H7 (cell line): ENCODE data around the gene NFIA. TPM values are rescaled to one million over a fixed set of nuclear protein-coding genes. Genes with fewer than 3 reads are reported as not detected.

Experiments
- DNase-seq: peaks from one replicate; pipeline ENCODE4 v3.0.0; 2012
- H3K27me3 ChIP-seq: 2 replicates; pipeline ENCODE4 v1.6.0; 2011; ENCODE audit warnings: mild to moderate bottlenecking, low read length; ENCODE audit not compliant: control insufficient read depth, insufficient read depth
- H3K36me3 ChIP-seq: replicated peaks from 2 replicates; pipeline ENCODE4 v1.5.1; 2011; ENCODE audit warnings: low read length; ENCODE audit not compliant: control insufficient read depth, insufficient read depth
- H3K4me3 ChIP-seq: 2 replicates; pipeline ENCODE4 v1.5.1; 2011; ENCODE audit warnings: low read depth, mild to moderate bottlenecking, control low read depth, low read length, moderate library complexity; ENCODE audit not compliant: insufficient read depth
- total RNA-seq: library from RNA; depleted of rRNA; stranded (reverse); fragments of >200 nt; shearing (Covaris generic); gene quantifications from 2 replicates; pipeline ENCODE4 v1.2.3, GENCODE V29; 2014

NFIA gene
- total RNA-seq, 1 experiment from 2014 or later = 11.3 TPM

GRCh38 chr1:61310538-61310937 lies 228.2 kb downstream of the NFIA start:
- DNase-seq = no peak
- Histone ChIP-seq H3K27me3 (no peaks in the 10 kb centered on the region), H3K4me3 (no peak overlapping the region), H3K36me3 (no peaks in the 10 kb centered on the region)

DNA sequence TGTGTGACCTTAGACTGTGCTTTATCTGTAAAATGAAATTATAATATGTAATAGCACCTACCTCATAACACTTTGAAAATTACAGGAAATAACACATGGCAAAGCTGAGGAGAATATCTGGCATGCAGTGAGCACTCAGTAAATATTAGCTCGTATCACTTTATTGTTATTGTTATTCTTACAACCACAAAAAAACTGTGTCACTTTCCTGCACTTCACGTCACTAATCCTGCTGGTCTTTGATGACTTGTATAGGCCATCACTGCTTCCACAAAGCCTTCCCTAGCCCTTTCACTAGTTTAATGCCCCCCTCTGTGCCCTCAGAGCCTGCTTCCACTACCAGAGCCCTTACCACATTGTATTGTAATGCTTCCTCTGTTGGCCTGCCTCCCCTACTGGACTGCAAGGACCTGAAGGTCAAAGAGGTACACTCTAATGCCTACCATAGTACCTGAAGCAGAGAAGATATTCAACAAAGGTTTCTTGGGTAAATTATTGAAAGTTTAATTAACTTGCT lies 231.6 kb downstream of the NFIA start:
- H3K27me3 ChIP-seq = no peaks in the 10 kb centered on the region
- H3K36me3 ChIP-seq = no peaks in the 10 kb centered on the region
- no peak for DNase-seq
- H3K4me3 ChIP-seq = no peak overlapping the region

DNA sequence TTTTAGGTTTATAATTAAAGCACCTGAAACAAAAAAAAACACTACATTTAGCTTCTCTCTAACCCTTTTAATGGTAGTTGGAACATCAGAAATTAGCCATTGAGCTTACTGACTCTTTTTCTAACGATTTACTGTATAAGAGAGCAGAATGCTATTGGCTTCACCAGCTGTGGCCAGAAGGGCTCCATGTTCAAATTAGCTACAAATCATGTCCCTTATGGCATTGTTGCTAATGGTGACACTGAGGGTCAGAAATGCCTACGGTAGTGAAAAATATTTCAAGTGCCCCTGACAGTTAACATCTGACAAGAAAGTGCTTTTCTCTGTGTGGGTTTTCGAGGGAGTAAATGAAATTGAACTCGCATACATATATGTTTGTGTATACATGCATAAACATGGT lies 232.7 kb downstream of the NFIA start:
- H3K4me3 ChIP-seq = no peak overlapping the region
- H3K27me3 ChIP-seq = no peaks in the 10 kb centered on the region
- H3K36me3 ChIP-seq = no peaks in the 10 kb centered on the region
- DNase-seq = no peak

DNA sequence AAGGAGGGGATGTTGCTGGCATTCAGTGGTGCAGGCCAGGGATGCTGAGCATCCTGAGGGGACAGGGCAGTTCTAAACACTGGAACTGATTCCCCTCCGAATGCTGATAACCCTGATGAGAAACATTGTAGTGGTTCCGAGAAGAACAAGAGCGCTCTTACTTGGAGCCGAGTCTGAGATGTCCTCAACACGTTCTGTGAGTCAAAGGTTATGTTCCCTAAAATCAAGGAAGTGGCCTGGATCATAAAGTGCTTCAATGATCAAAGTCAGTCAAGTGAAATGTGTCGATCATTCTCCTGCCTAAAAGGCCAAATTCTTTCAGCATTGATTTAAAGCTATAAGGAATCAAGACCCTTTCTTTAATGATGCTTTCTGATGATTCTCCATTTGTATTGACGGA lies 234.1 kb downstream of the NFIA start:
- Histone ChIP-seq H3K27me3 (no peaks in the 10 kb centered on the region), H3K36me3 (no peaks in the 10 kb centered on the region), H3K4me3 (no peak overlapping the region)
- DNase-seq = no peak

GRCh38 chr1:61318319-61319125 lies 236.2 kb downstream of the NFIA start:
- no peak for DNase-seq
- Histone ChIP-seq H3K4me3 (no peak overlapping the region), H3K36me3 (no peaks in the 10 kb centered on the region), H3K27me3 (no peaks in the 10 kb centered on the region)

- H3K36me3 ChIP-seq = no peaks in the 10 kb centered on the region
- no peak overlapping the region for H3K4me3 ChIP-seq
- H3K27me3 ChIP-seq = no peaks in the 10 kb centered on the region
Observed at GRCh38 chr1:61320575-61320974, 238.2 kb downstream of the NFIA start.

DNA sequence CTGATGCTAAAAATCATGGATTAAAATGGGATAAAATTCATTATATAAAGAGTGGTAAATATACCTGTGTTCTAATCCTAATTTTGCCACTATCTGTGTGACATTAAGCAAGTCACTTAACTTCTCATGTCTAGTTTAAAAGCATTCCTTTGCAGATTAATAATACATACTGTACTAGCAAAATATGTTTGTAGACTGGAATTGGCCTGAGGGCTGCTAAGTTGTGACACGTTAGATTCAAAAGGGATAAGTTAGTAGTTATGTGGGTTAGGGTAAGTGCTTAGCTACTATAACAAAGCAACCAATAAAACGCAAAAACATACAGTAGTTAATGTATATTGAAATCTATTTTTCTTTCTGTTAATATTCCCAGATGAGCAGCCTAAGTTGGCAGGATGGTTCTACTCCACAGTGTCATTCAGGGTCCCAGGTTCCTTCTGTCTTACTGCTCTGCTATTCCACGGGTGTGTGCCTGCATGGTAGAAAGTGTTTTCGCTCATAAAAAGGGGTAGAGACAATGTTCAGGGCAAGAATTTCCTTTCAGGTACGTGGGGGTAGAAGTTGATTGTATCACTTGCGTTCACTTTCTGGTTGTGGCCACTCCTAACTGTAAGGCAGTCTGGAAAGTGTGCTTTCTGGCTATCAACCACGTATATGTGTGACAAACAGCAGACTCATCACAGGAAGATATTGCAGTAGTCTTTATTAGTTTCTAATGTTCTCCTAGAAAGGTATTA lies 239.8 kb downstream of the NFIA start:
- no peak for DNase-seq
- Histone ChIP-seq H3K36me3 (no peaks in the 10 kb centered on the region), H3K4me3 (no peak overlapping the region), H3K27me3 (no peaks in the 10 kb centered on the region)

More at GRCh38 chr1:61320575-61320974, 238.2 kb downstream of the NFIA start:
- no peak for DNase-seq

DNA sequence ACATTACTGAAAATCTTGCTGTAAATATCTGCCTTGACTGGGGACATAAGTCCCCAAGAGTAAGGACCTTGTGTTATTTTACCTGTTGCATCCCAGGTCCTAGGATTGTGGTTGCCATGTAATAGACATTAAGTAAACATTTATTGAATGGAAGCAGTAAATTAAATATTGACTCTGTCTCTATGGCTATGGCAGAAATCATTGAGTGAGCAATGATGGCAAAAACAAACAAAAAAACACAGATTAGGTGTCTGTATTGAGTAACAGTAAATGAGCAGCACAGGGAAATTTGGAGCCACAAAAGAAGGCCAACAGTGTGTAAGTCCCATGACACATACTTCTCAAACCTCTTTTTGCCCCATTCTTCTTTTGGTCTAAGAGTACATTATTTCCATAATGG lies 240.4 kb downstream of the NFIA start:
- Histone ChIP-seq H3K4me3 (no peak overlapping the region), H3K36me3 (no peaks in the 10 kb centered on the region), H3K27me3 (no peaks in the 10 kb centered on the region)
- no peak for DNase-seq

DNA sequence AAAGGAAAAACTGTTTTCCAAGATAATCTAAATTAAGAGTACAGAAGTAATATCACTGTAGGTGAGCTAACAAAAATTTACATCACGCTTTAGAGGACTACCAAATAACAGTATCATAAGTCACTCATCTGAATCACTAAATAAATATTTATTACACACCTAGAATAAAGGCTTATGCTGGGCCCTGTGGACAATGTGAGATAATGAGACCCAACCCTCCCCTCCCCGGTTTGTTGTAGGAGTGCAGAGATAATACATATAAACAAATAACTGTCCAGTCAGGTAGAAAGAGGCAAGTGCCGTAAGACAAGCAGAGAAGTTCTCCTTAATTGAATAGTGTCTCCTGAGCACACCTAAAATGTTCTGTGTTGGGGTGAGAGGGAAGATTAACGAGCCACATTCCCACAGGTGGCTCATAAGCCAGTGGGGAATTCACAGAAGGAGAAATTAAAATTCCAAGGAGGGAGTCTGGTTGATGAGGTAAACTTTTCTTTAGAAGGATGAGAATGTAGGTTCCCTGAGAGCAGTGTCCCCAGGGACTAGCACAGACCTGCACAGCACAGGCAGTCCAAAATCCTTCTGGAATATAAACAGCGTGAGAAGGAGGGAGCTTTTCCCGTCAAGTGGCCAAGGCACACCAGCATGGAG lies 241.4 kb downstream of the NFIA start:
- H3K36me3 ChIP-seq = no peaks in the 10 kb centered on the region

DNA sequence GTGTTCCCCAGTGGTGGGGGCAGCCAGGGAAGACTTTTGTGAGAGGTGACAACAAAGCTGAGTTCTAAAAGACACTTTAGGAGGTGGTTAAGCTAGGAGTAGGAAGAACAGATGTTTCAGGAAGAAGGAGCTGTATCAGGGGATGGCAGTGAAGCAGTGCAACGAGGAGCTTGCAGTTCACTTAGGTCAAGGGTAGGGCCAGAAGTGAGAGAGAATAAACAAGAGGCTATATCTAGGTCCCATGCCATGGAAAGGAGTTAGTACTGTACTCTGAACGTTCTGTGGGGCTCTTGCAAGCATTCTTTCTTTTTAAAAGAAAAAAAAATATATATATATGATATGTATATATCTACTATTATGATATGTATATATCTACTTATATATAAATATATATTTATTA lies 244.4 kb downstream of the NFIA start:
- H3K27me3 ChIP-seq = no peaks in the 10 kb centered on the region
- no peak overlapping the region for H3K4me3 ChIP-seq
- no peaks in the 10 kb centered on the region for H3K36me3 ChIP-seq
- DNase-seq = no peak

More for the DNA sequence above, 241.4 kb downstream of the NFIA start:
- DNase-seq = no peak
- Histone ChIP-seq H3K27me3 (no peaks in the 10 kb centered on the region), H3K4me3 (no peak overlapping the region)

DNA sequence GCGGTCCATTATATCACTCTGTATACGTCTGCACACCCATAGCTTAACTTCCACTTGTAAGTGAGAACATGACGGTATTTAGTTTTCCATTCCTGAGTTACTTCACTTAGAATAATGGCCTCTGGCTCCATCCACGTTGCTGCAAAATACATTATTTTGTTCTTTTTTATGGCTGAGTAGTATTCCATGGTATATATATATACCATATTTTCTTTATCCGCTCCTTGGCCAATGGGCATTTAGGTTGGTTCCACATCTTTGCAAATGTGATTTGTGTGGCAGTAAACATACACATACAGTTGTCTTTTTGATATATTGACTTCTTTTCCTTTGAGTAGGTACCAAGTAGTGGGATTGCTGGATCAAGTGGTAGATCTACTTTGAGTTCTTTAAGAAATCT lies 245.1 kb downstream of the NFIA start:
- no peak for DNase-seq
- no peak overlapping the region for H3K4me3 ChIP-seq
- H3K36me3 ChIP-seq = no peaks in the 10 kb centered on the region
- no peaks in the 10 kb centered on the region for H3K27me3 ChIP-seq

- H3K27me3 ChIP-seq = no peaks in the 10 kb centered on the region
- H3K4me3 ChIP-seq = no peak overlapping the region
- no peak for DNase-seq
- H3K36me3 ChIP-seq = no peaks in the 10 kb centered on the region
Observed at GRCh38 chr1:61329556-61329955, 247.2 kb downstream of the NFIA start.

DNA sequence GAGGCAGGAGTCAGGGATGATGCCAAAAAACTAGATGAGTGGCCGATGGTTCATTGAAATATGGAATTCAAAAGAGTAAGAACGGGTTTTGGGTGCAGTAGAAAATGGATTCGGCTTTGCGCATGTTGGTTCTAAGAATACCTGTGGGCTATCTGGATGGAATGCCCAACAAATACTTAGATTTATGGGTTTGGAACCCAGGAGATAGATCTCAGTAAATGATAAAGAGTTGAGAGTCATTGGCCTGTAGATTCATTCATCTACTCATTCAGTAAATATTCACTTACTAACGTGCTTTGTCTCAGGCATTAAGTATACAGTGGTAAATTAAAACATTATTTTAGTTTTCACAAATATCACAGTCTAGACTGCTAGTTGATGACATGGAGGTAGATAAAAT lies 247.7 kb downstream of the NFIA start:
- no peaks in the 10 kb centered on the region for H3K27me3 ChIP-seq
- no peak overlapping the region for H3K4me3 ChIP-seq
- no peaks in the 10 kb centered on the region for H3K36me3 ChIP-seq
- DNase-seq = no peak

GRCh38 chr1:61330571-61330970 lies 248.2 kb downstream of the NFIA start:
- H3K4me3 ChIP-seq = no peak overlapping the region
- H3K36me3 ChIP-seq = no peaks in the 10 kb centered on the region
- no peaks in the 10 kb centered on the region for H3K27me3 ChIP-seq
- DNase-seq = no peak
